ENCODE measurements around the gene CRIM1. TPM values are rescaled to one million over a fixed set of nuclear protein-coding genes. Genes with fewer than 3 reads are reported as not detected.

The CRIM1 gene
- total RNA-seq, 1 experiment from 2014 or later = 292 TPM

DNA sequence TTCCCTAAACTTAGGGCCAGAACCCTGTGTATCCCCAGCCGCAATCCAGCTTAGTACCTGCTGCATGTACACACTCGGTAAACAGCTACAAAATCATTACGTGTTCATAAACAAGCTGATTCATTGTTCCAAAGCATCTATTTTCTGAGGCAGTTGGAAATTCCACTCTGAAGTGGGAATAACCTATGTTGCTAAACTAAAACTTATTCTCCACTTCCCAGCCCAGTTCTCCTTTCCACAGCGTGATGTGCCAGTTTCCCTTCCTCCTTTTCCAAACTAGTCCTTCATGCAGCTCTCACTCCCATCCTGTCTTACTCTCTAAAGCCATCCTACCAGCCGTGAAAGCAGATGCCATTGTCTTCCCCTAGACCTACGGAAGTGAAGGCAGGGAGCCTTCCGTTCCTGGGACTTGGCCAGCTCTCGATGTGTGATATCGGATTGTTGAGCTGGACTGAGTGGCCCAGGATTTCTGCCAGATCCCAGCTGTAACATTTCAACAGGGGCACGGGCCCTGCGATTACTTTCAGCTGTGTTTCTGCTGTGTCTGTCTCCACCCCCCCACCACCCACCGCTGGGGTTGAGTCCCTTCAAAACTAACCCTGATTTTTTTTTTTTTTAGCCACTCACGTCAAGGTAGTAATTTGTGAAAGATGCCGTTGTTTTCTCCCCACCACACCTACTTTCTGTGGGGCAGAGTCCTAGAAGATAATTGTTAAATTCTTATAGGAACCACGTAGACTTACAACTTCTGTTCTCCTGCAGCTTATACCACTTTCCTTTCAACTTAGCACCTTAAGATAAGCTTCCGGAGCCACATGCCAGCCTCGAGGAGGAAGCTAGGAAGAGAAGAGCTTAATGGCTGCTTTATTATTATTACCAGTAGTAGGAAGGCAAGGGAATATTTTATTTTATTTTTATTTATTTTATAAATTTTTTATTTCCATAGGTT lies 100.9 kb downstream of the CRIM1 start:
- H3K9me3 ChIP-seq = no peaks in the 10 kb centered on the region
- POLR2A ChIA-PET = interaction anchor here (0.7 to 0.9 kb wide), 3 partner anchors 22 to 70 kb away, joined by 3 to 6 read pairs (median 5); no protein-coding TSS in a partner anchor
- Mint-ChIP-seq H3K4me3 (ENCODE audit: unreplicated experiment) (no peak overlapping the region), H3K4me1 (ENCODE audit: low read depth, unreplicated experiment) (peaks cover 14% of the 10 kb centered on the region), H3K27ac (ENCODE audit: unreplicated experiment) (no peak overlapping the region), H3K36me3 (ENCODE audit: insufficient read depth, unreplicated experiment) (no peaks in the 10 kb centered on the region), H3K27me3 (ENCODE audit: insufficient read depth, unreplicated experiment) (no peaks in the 10 kb centered on the region), H3K9me3 (ENCODE audit: unreplicated experiment) (no peaks in the 10 kb centered on the region)
- TF ChIP-seq, protein P1, sequence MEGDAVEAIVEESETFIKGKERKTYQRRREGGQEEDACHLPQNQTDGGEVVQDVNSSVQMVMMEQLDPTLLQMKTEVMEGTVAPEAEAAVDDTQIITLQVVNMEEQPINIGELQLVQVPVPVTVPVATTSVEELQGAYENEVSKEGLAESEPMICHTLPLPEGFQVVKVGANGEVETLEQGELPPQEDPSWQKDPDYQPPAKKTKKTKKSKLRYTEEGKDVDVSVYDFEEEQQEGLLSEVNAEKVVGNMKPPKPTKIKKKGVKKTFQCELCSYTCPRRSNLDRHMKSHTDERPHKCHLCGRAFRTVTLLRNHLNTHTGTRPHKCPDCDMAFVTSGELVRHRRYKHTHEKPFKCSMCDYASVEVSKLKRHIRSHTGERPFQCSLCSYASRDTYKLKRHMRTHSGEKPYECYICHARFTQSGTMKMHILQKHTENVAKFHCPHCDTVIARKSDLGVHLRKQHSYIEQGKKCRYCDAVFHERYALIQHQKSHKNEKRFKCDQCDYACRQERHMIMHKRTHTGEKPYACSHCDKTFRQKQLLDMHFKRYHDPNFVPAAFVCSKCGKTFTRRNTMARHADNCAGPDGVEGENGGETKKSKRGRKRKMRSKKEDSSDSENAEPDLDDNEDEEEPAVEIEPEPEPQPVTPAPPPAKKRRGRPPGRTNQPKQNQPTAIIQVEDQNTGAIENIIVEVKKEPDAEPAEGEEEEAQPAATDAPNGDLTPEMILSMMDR (IDR thresholded peaks at IDR 0.05; ENCODE audit: insufficient read depth in 1 of 2, low read depth in 1 of 2, low read length in 1 of 2, severe bottlenecking in 1 of 2, unreplicated experiment in 1 of 2) = no peak
- no peaks in the 10 kb centered on the region for H3K27me3 ChIP-seq (replicated peaks; ENCODE audit: control insufficient read depth, insufficient read depth, low read length)
- BruUV-seq (replicated peaks) = no TSS peak
- no peak overlapping the region for H3K4me3 ChIP-seq (ENCODE audit: low read depth, low read length)
- CTCF ChIA-PET = no interaction called here
- no peak for DNase-seq
- intact Hi-C loops (cut with micrococcal nuclease; ENCODE audit: unreplicated experiment) = no loop called here
- peaks cover 95% of the 10 kb centered on the region for H3K4me1 ChIP-seq
- H3K36me3 ChIP-seq (ENCODE audit: control insufficient read depth, insufficient read depth, low read length) = no peaks in the 10 kb centered on the region

DNA sequence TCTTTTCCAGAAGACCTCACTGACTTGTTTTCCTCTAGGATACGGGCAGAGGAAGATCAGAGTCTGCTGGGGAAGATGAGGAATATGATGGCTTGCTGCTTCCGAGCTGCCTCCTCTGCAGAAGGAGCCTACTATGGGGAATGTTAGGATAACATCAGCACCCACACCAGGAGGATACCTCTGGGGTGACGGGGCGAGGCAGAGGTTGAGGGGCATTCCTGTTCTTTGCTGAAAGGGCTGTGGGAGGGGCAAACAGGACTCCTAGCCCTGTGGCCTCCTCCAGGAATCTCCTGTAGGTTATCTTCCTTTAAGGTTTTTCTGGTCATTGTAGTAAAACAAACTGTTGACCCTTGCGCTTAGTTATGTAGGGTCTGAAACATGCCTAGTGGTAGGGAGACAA lies 102.5 kb downstream of the CRIM1 start:
- DNase-seq = no peak
- POLR2A ChIA-PET = no interaction called here
- H3K27ac Mint-ChIP-seq (ENCODE audit: unreplicated experiment) = no peak overlapping the region
- H3K9me3 Mint-ChIP-seq (ENCODE audit: unreplicated experiment) = no peaks in the 10 kb centered on the region
- no peaks in the 10 kb centered on the region for H3K36me3 Mint-ChIP-seq (ENCODE audit: insufficient read depth, unreplicated experiment)
- CTCF ChIA-PET = no interaction called here
- Histone ChIP-seq H3K36me3 (ENCODE audit: control insufficient read depth, insufficient read depth, low read length) (no peaks in the 10 kb centered on the region), H3K4me1 (peaks cover 90% of the 10 kb centered on the region), H3K4me3 (ENCODE audit: low read depth, low read length) (no peak overlapping the region), H3K27me3 (replicated peaks; ENCODE audit: control insufficient read depth, insufficient read depth, low read length) (no peaks in the 10 kb centered on the region), H3K9me3 (no peaks in the 10 kb centered on the region)
- H3K27me3 Mint-ChIP-seq (ENCODE audit: insufficient read depth, unreplicated experiment) = no peaks in the 10 kb centered on the region
- no peak overlapping the region for H3K4me3 Mint-ChIP-seq (ENCODE audit: unreplicated experiment)
- H3K4me1 Mint-ChIP-seq (ENCODE audit: low read depth, unreplicated experiment) = peaks cover under 1% of the 10 kb centered on the region
- TF ChIP-seq, protein P1 (IDR thresholded peaks at IDR 0.05; ENCODE audit: insufficient read depth in 1 of 2, low read depth in 1 of 2, low read length in 1 of 2, severe bottlenecking in 1 of 2, unreplicated experiment in 1 of 2) = no peak
- intact Hi-C loops (cut with micrococcal nuclease; ENCODE audit: unreplicated experiment) = no loop called here
- BruUV-seq (replicated peaks) = no TSS peak

DNA sequence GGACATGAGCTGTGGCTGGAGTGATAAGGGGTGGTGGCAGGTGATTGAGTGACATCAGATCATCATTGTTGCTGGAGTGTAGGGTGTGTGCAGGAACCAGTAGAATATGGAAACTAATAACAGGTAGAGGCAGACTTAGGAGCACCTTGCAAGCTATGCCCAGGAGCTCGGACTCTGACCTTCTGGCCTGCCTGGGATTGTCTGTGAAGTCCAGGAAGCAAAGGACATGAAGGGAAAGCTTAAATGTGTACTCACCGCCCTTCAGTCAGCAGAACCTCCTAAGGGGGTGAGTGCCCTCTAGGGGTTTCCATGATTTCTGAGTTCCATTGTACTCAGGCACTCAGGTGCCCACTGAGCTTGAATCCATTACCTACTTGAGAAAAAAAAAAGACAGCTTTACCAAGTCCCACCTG lies 104.2 kb downstream of the CRIM1 start:
- TF ChIP-seq, protein P1 (IDR thresholded peaks at IDR 0.05; ENCODE audit: insufficient read depth in 1 of 2, low read depth in 1 of 2, low read length in 1 of 2, severe bottlenecking in 1 of 2, unreplicated experiment in 1 of 2) = peak; percentile 58 to 73
- H3K27ac Mint-ChIP-seq (ENCODE audit: unreplicated experiment) = no peak overlapping the region
- peaks cover 74% of the 10 kb centered on the region for H3K4me1 ChIP-seq
- no peaks in the 10 kb centered on the region for H3K27me3 ChIP-seq (replicated peaks; ENCODE audit: control insufficient read depth, insufficient read depth, low read length)
- H3K4me3 ChIP-seq (ENCODE audit: low read depth, low read length) = no peak overlapping the region
- BruUV-seq (replicated peaks) = no TSS peak
- CTCF ChIA-PET = interaction anchor here (0.6 to 2.9 kb wide), 28 partner anchors 8 to 204 kb away, joined by 3 to 32 read pairs (median 6); partner anchors contain the start of gene CRIM1
- peak; percentile 84 to 89 for DNase-seq
- H3K9me3 ChIP-seq = no peaks in the 10 kb centered on the region
- H3K4me1 Mint-ChIP-seq (ENCODE audit: low read depth, unreplicated experiment) = peaks cover 13% of the 10 kb centered on the region
- H3K36me3 ChIP-seq (ENCODE audit: control insufficient read depth, insufficient read depth, low read length) = no peaks in the 10 kb centered on the region
- H3K4me3 Mint-ChIP-seq (ENCODE audit: unreplicated experiment) = no peak overlapping the region
- intact Hi-C loops (cut with micrococcal nuclease; ENCODE audit: unreplicated experiment) = loop anchor here (1.0 to 5.0 kb wide), 4 partner anchors 48 to 213 kb away; no protein-coding TSS in a partner anchor
- H3K9me3 Mint-ChIP-seq (ENCODE audit: unreplicated experiment) = no peaks in the 10 kb centered on the region
- no peaks in the 10 kb centered on the region for H3K36me3 Mint-ChIP-seq (ENCODE audit: insufficient read depth, unreplicated experiment)
- H3K27me3 Mint-ChIP-seq (ENCODE audit: insufficient read depth, unreplicated experiment) = no peaks in the 10 kb centered on the region
- POLR2A ChIA-PET = interaction anchor here (0.6 kb wide), 1 partner anchor 40 kb away, joined by 3 read pairs; no protein-coding TSS in a partner anchor

Data from Caco-2 (cell line).